ENCODE results near the gene TRA2B.

- TF ChIP-seq, protein P1, sequence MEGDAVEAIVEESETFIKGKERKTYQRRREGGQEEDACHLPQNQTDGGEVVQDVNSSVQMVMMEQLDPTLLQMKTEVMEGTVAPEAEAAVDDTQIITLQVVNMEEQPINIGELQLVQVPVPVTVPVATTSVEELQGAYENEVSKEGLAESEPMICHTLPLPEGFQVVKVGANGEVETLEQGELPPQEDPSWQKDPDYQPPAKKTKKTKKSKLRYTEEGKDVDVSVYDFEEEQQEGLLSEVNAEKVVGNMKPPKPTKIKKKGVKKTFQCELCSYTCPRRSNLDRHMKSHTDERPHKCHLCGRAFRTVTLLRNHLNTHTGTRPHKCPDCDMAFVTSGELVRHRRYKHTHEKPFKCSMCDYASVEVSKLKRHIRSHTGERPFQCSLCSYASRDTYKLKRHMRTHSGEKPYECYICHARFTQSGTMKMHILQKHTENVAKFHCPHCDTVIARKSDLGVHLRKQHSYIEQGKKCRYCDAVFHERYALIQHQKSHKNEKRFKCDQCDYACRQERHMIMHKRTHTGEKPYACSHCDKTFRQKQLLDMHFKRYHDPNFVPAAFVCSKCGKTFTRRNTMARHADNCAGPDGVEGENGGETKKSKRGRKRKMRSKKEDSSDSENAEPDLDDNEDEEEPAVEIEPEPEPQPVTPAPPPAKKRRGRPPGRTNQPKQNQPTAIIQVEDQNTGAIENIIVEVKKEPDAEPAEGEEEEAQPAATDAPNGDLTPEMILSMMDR (IDR thresholded peaks at IDR 0.05 in 8 of 11, conservative IDR thresholded peaks at IDR 0.05 in 3 of 11): no peak
- no peak for TF ChIP-seq POLR2A (IDR thresholded peaks at IDR 0.05)
Measured at GRCh38 chr3:185926445-185926844, 11.4 kb downstream of the TRA2B start.
